Stimulated activated CD4-positive, alpha-beta T cell treated with anti-CD3 and anti-CD28 coated beads, TNF-alpha, amount 100 ng/mL, for 48 hours (primary cell): ENCODE measurements around the gene SLC5A2.
"Not testable (repeated sequence)": the region's sequence is repeated elsewhere in the genome, so short reads cannot be mapped to it uniquely, and the experiment has no call there.

ENCODE experiments used
- DNase-seq, 3 donors: peaks; one replicate each; pipeline ENCODE4 v3.0.0-alpha.2; 2020; ENCODE audit warnings: low read depth in 3 of 3

The SLC5A2 gene

DNA sequence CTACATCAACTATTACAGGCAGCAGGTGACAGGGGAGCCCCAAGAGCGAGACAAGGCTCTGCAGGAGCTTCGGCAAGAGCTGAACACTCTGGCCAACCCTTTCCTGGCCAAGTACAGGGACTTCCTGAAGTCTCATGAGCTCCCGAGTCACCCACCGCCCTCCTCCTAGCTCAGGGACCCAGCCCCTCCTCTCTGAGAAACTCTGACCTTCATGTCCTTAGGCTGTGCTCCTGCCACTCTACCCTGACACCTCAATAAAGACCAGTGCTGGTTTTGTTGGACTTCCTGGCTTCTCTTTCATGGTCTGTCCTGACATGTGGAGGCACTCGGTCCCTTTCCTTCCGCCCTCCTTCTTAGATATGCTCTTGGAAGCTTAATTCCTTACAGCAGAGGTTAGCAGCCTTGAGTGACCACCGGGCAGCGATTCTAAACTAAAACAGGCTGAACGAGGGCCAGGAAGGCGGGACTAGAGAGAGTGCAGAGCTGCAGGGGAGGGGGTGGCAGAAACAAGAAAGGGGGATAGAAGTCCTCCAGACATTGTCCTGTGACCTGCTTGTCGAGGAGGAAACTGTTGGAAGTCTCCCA, 45.7 kb downstream of the SLC5A2 start:
- DNase-seq: no peak

DNA sequence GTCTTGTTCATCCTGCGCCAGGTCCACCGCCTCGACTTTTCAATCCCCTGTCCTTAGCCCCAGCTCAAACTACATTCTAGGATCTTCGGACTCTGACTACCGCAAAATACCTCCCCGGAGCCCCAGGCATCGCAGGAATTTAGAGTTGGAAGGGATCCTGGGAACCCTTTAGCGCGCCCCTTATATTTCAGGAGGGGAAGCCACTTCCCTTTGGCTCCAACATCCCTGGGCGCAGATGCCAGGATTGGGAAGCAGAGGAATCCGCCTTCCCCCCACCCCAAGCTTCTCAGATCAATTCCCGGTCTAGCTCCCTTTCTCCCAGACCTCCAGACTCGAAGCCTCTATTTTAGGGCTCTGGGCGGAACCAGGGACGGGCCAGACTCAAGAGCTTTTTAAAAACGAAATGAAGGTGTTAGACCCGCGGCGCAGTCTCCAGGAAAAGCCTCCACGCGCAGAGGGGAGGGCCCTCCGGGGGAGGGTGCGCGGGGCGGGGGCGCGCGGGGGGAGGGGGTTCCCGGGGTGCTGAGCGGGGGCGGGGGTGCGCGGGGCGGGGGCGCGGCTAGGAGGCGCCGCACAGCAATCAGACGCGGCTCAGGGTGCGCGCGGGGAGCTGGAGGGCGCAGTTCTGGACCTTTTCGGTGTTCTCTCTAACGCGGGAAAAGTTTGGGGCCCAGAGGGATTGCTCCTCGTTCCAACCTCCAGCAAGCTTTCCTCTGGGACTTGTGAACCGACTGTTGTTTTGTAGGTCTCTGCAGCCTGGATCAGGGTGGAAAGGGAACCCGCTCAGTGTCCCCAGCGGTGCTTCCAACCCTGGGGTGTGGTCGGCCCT, 46.4 kb downstream of the SLC5A2 start:
- DNase-seq: no peak

DNA sequence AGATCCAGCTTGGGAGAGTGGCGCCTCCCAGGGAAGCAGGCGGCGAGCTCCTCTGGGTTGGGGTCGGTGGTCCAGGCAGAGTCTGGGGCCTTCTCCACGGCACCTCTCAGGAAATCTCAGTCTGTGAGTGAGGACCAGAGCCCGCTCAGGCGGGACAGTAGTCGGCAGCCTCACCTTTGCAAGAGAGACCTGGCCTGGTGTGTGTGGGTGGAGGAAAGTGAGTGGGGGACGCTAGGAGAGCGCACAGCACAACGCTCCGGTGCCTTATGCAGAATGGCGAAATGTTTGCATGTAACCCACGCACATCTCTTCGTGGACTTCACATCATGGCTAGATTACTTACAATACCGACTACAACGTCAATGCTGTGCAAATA, 47.0 kb downstream of the SLC5A2 start:
- no peak for DNase-seq

DNA sequence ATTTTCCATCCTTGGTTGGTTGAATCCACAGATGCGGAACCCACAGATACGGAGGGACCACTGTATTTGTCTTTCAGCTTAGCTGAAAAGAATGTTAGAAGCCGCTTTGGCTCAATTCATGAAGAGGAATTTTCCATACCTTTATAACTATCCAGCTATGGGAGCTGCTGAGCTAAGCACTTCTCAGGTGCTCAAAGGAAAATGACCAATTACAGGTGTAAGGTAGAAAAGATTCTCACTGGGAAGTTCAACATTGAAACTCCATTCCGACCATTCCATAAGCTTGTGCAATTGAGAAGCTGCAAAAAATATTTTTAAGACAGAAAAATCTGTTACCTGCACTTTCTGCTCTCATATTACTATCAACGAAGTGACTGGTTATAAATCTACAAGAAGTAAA, 47.5 kb downstream of the SLC5A2 start:
- DNase-seq: no peak

DNA sequence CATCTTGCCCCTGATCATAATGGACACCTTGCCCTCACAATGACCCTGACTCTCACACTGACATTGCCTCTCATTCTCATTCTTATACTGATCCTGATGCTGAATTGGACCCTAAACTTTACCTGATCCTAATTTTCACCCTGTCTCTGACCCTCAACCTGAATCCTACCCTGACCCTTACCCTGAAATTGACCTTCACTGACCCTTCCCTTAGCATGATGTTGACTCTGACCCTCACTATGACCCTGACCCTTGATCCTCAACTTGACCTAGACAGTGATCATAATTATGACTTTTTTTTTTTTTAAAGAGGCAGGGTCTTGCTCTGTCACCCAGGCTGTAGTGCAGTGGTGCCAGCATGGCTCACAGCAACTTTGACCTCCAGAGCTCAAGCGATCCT, 48.2 kb downstream of the SLC5A2 start:
- no peak for DNase-seq

DNA sequence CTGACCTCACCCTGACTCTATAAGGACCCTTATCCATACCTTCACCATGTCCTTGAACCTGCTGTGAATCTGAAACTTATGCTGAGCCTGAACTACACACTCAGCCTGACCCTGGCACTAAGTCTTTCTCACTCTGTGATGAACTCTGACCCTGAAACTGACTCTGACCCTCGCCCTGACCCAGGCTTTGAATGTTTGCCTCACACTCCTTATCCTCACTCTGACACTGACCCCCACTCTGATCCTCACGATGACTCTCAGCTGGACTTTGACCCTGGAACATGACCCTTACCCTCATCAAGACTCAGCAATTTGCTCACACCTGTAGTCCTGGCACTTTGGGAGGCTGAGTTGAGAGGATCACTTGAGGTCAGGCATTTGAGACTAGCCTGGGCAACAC, 49.2 kb downstream of the SLC5A2 start:
- DNase-seq: no peak

DNA sequence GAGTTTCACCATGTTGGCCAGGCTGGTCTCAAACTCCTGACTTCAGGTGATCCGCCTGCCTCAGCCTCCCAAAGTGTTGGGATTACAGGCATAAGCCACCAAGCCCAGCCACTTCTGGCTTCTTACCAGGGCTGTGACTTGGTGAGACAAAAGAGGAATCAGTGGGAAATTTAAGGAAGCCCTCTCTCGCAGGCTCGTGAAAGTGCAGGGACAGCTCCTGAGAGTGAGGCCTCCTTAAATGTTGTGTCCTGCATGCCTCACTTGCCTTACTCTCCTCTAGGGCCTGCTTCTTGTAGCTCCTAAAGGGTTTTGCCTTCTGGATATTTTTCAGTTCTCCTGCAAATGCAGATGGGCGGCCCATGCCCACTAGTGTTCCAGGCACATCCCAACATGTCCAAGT, 50.0 kb downstream of the SLC5A2 start:
- no peak for DNase-seq

DNA sequence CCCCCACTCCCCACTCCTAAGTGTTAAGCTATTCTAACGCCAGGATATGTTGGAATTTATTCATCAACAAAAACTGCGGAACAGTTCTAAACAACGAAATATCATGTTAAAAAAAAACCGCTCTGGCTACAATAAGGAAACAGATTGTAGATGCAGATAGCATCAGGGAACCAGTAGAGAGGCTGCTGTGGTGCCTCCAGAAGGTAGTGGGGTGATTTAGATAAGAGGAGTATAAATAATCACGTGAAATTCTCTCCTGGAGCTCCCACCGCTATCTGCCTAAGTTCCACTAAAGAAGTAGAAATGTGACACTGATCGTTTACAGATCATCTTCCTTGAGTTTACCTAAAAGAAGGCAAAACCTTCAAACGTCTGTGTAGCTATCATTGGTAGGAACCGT, 52.8 kb downstream of the SLC5A2 start:
- DNase-seq: no peak

DNA sequence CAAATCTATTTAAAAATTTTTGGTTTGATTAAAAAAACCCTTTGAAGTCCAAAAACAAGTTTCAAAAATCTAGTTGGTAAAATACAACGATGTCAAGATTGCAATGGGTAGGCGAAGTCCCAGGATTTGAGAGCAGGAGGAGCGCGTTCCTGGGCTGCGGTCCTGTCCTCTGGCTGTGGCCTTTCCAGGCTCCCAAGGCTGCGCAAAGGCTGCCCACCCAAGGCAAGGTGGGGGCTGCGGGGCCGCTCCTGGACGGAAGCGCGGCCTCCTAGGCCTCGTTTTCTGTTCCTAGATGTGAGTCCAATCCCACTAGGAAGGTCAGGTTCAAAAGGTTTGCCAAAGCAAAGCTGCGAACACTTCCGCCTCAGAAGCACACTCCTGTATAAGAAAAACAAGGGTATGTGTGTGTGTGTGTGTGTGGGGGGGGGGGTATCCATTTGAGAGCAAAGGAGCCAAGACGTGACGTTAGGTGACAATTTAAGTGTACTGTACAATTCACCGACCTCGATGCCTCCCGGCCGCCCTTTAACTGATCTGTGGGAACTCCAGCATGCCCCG, 54.0 kb downstream of the SLC5A2 start:
- no peak for DNase-seq

DNA sequence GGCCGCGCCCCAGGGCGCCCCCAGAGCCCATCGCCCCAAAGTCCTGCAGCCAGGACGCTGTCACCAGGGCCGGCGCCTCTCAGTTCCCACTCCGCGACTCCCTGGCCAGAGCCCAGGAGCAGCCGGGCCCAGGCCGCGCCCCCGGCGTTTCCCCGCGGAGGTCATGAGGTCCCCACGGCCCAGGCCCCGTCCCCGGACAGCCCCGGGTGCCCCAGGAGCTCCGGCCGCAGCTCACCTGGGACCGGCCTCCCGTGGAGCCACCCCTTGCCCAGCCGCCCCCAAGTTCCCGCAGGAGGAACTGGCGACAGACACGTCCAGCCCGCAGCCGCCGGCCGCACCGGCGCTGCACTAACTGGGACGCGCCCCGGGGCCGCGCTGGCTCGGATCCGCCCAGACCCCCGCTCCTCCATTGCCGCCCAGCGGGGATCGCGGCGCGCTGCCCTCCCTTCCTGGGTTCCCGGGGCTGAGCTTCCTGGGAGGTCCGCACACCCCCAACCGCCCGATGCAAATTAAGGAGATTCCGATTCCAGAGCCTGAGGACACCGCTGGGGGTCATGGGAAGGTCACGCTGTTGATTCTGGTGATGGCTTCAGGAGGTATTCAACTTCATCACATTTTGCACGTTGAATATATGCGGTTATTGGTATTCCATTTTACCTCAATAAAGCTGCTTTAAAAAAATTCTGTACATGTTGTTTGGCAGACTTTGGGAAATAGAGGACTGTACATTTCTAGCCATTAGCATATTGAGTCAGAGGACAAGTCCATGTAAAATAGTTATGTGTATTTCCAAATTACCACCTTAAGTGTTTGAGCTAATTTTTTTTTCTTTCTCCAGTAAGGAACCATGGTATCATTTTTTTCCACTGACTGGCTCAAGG, 54.7 kb downstream of the SLC5A2 start:
- DNase-seq: no peak

DNA sequence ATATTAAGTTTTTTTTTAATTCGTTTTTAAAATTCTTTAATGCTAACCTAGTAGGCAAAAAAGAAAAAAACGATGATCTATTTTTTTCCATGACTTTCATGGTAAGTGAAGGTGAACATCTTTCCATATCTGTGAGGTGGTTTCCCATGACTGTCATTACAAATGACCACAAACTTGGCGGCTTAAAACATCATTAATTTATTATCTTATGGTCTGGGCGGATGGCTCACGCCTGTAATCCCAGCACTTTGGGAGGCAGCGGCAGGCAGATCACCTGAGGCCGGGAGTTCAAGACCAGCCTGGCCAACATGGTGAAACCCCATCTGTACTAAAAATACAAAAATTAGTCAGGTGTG, 55.3 kb downstream of the SLC5A2 start:
- not testable (repeated sequence) for DNase-seq

DNA sequence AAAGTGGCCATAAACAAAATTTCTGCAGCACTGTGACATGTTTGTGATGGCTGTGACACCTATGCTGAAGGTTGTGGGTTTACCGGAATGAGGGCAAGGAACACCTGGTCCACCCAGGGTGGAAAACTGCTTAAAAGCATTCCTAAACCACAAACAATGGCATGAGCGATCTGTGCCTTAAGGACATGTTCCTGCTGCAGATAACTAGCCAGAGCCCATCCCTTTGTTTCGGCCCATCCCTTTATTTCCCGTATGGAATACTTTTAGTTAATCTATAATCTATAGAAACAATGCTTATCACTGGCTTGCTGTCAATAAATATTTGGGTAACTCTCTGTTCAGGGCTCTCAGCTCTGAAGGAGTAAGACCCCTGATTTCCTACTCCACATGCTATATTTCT, 56.8 kb downstream of the SLC5A2 start:
- DNase-seq: not testable (repeated sequence)
